GM12878 (cell line): ENCODE measurements around the gene PLS3.

ENCODE experiments used
- BHLHE40 ChIP-seq, 2 experiments: fragments of 450-650 bp in 1 of 2; IDR thresholded peaks; 2 replicates each; pipeline ENCODE4 v1.6.1; 2011 to 2017; ENCODE audit warnings: low read depth in 2 of 2, borderline replicate concordance in 1 of 2, improper control_type of control experiment in 1 of 2, low read length in 1 of 2, mild to moderate bottlenecking in 1 of 2
- CREB1 ChIP-seq: IDR thresholded peaks from 2 replicates; pipeline ENCODE4 v1.6.1; 2012; ENCODE audit warnings: low read depth, mild to moderate bottlenecking, inconsistent platforms
- CREM ChIP-seq: IDR thresholded peaks from 2 replicates; pipeline ENCODE4 v1.6.1; 2014; ENCODE audit warnings: antibody characterized with exemption, low read depth
- CTCF ChIP-seq, 3 experiments: IDR thresholded peaks in 2 of 3; conservative IDR thresholded peaks in 1 of 3; 2 replicates each; pipeline ENCODE4 v1.5.1; 2011; ENCODE audit warnings: low read depth in 3 of 3, low read length in 3 of 3, mild to moderate bottlenecking in 3 of 3, control low read depth in 2 of 3, moderate library complexity in 2 of 3, inconsistent platforms in 1 of 3, mixed read lengths in 1 of 3; ENCODE audit not compliant: control insufficient read depth in 2 of 3, insufficient read depth in 1 of 3; ENCODE audit errors: extremely low read depth in 1 of 3
- EZH2 ChIP-seq: IDR thresholded peaks from 2 replicates; pipeline ENCODE4 v1.6.1; 2012; ENCODE audit warnings: low read depth, mild to moderate bottlenecking, control low read depth, inconsistent platforms, low read length, borderline replicate concordance; ENCODE audit not compliant: control insufficient read depth
- HCFC1 ChIP-seq: fragments of 150-350 bp; IDR thresholded peaks from 2 replicates; pipeline ENCODE4 v1.6.1; 2014; ENCODE audit warnings: low read length
- PKNOX1 ChIP-seq: fragments of 450-650 bp; IDR thresholded peaks from 2 replicates; pipeline ENCODE4 v1.6.1; 2016; ENCODE audit warnings: mild to moderate bottlenecking
- POLR2A ChIP-seq: IDR thresholded peaks from 2 replicates; pipeline ENCODE4 v1.6.1; 2011; ENCODE audit warnings: low read depth, mild to moderate bottlenecking, low read length
- SRF ChIP-seq, 2 experiments: IDR thresholded peaks; 2 replicates each; pipeline ENCODE4 v1.6.1; 2011; ENCODE audit warnings: low read depth in 2 of 2, low read length in 2 of 2, mild to moderate bottlenecking in 1 of 2, moderate library complexity in 1 of 2
- YY1 ChIP-seq: IDR thresholded peaks from 2 replicates; pipeline ENCODE4 v1.6.1; 2011; ENCODE audit warnings: low read depth, mild to moderate bottlenecking, low read length

GRCh38 chrX:115592997-115593734 lies 32.2 kb downstream of the PLS3 start:
- TF ChIP-seq CTCF (IDR thresholded peaks at IDR 0.05 in 2 of 3, conservative IDR thresholded peaks at IDR 0.05 in 1 of 3; ENCODE audit: control insufficient read depth in 2 of 3, extremely low read depth in 1 of 3, insufficient read depth in 1 of 3, low read depth in 3 of 3, low read length in 3 of 3) (no peak), EZH2 (no peak), SRF (IDR thresholded peaks at IDR 0.05; ENCODE audit: low read depth in 2 of 2, low read length in 2 of 2) (no peak), CREB1 (no peak), BHLHE40 (IDR thresholded peaks at IDR 0.05; ENCODE audit: borderline replicate concordance in 1 of 2, low read depth in 2 of 2, low read length in 1 of 2) (no peak), CREM (no peak), POLR2A (no peak), HCFC1 (no peak), YY1 (no peak), PKNOX1 (no peak)
